Measurements from ENCODE around the gene WWC2. TPM values are rescaled to one million over a fixed set of nuclear protein-coding genes. Genes with fewer than 3 reads are reported as not detected.

WWC2 gene
- total RNA-seq, 2 donors from 2014 or later: 24.8 to 25.8 TPM

- DNase-seq (ENCODE audit: low spot score): no peak
- intact Hi-C loops (cut with DNase I): loop anchor here in 1 of 2 donors (2.0 kb wide), 1 partner anchor 14 kb away; no protein-coding TSS in a partner anchor
Measured at GRCh38 chr4:183241322-183241640, 142.2 kb downstream of the WWC2 start.

- intact Hi-C loops (cut with DNase I): loop anchor here in 1 of 2 donors (2.0 kb wide), 1 partner anchor 15 kb away; no protein-coding TSS in a partner anchor
- no peak for DNase-seq (ENCODE audit: low spot score)
Measured at GRCh38 chr4:183241721-183242151, 142.7 kb downstream of the WWC2 start.

- intact Hi-C loops (cut with DNase I): no loop called here
Measured at GRCh38 chr4:183242291-183242690, 143.2 kb downstream of the WWC2 start.

GRCh38 chr4:183244019-183244418 is 145.0 kb downstream of the WWC2 start:
- DNase-seq (ENCODE audit: low spot score): no peak
- intact Hi-C loops (cut with DNase I): no loop called here

More at GRCh38 chr4:183242291-183242690, 143.2 kb downstream of the WWC2 start:
- no peak for DNase-seq (ENCODE audit: low spot score)

- DNase-seq (ENCODE audit: low spot score): no peak
- intact Hi-C loops (cut with DNase I): no loop called here
Measured at GRCh38 chr4:183244506-183244905, 145.4 kb downstream of the WWC2 start.

GRCh38 chr4:183248201-183248600 is 149.1 kb downstream of the WWC2 start:
- intact Hi-C loops (cut with DNase I): no loop called here
- no peak for DNase-seq (ENCODE audit: low spot score)

- DNase-seq (ENCODE audit: low spot score): no peak
- intact Hi-C loops (cut with DNase I): loop anchor here in 1 of 2 donors (5.0 kb wide), 1 partner anchor 173 kb away; no protein-coding TSS in a partner anchor
Measured at GRCh38 chr4:183249854-183250253, 150.8 kb downstream of the WWC2 start.

- no peak for DNase-seq (ENCODE audit: low spot score)
Measured at GRCh38 chr4:183250831-183251230, 151.8 kb downstream of the WWC2 start.

GRCh38 chr4:183252959-183253358 is 153.9 kb downstream of the WWC2 start:
- no peak for DNase-seq (ENCODE audit: low spot score)
- intact Hi-C loops (cut with DNase I): loop anchor here in 1 of 2 donors (5.0 kb wide), 1 partner anchor 176 kb away; no protein-coding TSS in a partner anchor

More at GRCh38 chr4:183250831-183251230, 151.8 kb downstream of the WWC2 start:
- intact Hi-C loops (cut with DNase I): loop anchor here in 1 of 2 donors (5.0 kb wide), 1 partner anchor 174 kb away; no protein-coding TSS in a partner anchor

- intact Hi-C loops (cut with DNase I): loop anchor here in 1 of 2 donors (5.0 kb wide), 1 partner anchor 176 kb away; no protein-coding TSS in a partner anchor
- no peak for DNase-seq (ENCODE audit: low spot score)
Measured at GRCh38 chr4:183253451-183253850, 154.4 kb downstream of the WWC2 start.

- no peak for DNase-seq (ENCODE audit: low spot score)
- intact Hi-C loops (cut with DNase I): loop anchor here in 1 of 2 donors (5.0 kb wide), 1 partner anchor 177 kb away; no protein-coding TSS in a partner anchor
Measured at GRCh38 chr4:183254162-183254561, 155.1 kb downstream of the WWC2 start.

- DNase-seq (ENCODE audit: low spot score): no peak
- intact Hi-C loops (cut with DNase I): loop anchor here in 1 of 2 donors (5.0 kb wide), 1 partner anchor 178 kb away; no protein-coding TSS in a partner anchor
Measured at GRCh38 chr4:183255487-183255886, 156.4 kb downstream of the WWC2 start.

GRCh38 chr4:183256343-183256742 is 157.3 kb downstream of the WWC2 start:
- DNase-seq (ENCODE audit: low spot score): no peak
- intact Hi-C loops (cut with DNase I): loop anchor here in 1 of 2 donors (5.0 kb wide), 1 partner anchor 179 kb away; no protein-coding TSS in a partner anchor

GRCh38 chr4:183256756-183257385 is 157.8 kb downstream of the WWC2 start:
- intact Hi-C loops (cut with DNase I): loop anchor here in 1 of 2 donors (5.0 kb wide), 1 partner anchor 180 kb away; no protein-coding TSS in a partner anchor

GRCh38 chr4:183257808-183258207 is 158.8 kb downstream of the WWC2 start:
- DNase-seq (ENCODE audit: low spot score): no peak
- intact Hi-C loops (cut with DNase I): loop anchor here in 1 of 2 donors (5.0 kb wide), 1 partner anchor 181 kb away; no protein-coding TSS in a partner anchor

More at GRCh38 chr4:183256756-183257385, 157.8 kb downstream of the WWC2 start:
- no peak for DNase-seq (ENCODE audit: low spot score)

GRCh38 chr4:183260491-183261151 is 161.6 kb downstream of the WWC2 start:
- no peak for DNase-seq (ENCODE audit: low spot score)
- intact Hi-C loops (cut with DNase I): loop anchor here (5.0 kb wide), 1 partner anchor 323 kb away; no protein-coding TSS in a partner anchor

GRCh38 chr4:183261953-183262775 is 163.1 kb downstream of the WWC2 start:
- intact Hi-C loops (cut with DNase I): loop anchor here (5.0 kb wide), 1 partner anchor 325 kb away; no protein-coding TSS in a partner anchor
- peak; percentile 92 for DNase-seq (ENCODE audit: low spot score)

- intact Hi-C loops (cut with DNase I): loop anchor here (5.0 kb wide), 1 partner anchor 325 kb away; no protein-coding TSS in a partner anchor
- no peak for DNase-seq (ENCODE audit: low spot score)
Measured at GRCh38 chr4:183262776-183263100, 163.7 kb downstream of the WWC2 start.

GRCh38 chr4:183263787-183264386 is 164.8 kb downstream of the WWC2 start:
- intact Hi-C loops (cut with DNase I): loop anchor here (5.0 kb wide), 1 partner anchor 327 kb away; no protein-coding TSS in a partner anchor
- no peak for DNase-seq (ENCODE audit: low spot score)
